Measurements from ENCODE around the gene PDE2A.

DNA sequence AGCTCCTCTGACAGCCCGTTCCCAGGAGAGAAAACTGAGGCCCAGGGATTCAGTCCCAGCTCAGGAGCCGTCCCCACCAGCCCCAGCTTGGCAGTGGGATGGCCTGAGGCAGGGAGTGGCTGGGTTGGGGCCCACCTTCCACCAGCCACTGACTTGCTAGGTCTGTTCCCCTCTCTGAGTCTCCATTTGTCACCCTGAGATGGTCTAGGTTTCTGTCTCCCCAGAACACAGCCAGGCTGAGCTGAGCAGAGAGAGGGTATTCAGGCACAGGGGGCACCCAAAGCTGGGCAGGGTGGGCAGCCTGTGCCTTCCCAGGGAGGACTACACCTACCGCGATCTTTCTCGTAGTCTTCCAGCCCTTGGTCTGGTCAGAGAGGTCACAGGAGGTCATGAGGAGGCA is 95.7 kb downstream of the PDE2A start:
- TF ChIP-seq, protein P1, sequence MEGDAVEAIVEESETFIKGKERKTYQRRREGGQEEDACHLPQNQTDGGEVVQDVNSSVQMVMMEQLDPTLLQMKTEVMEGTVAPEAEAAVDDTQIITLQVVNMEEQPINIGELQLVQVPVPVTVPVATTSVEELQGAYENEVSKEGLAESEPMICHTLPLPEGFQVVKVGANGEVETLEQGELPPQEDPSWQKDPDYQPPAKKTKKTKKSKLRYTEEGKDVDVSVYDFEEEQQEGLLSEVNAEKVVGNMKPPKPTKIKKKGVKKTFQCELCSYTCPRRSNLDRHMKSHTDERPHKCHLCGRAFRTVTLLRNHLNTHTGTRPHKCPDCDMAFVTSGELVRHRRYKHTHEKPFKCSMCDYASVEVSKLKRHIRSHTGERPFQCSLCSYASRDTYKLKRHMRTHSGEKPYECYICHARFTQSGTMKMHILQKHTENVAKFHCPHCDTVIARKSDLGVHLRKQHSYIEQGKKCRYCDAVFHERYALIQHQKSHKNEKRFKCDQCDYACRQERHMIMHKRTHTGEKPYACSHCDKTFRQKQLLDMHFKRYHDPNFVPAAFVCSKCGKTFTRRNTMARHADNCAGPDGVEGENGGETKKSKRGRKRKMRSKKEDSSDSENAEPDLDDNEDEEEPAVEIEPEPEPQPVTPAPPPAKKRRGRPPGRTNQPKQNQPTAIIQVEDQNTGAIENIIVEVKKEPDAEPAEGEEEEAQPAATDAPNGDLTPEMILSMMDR (conservative IDR thresholded peaks at IDR 0.05) = no peak
- TF ChIP-seq EZH2 (IDR thresholded peaks at IDR 0.05; ENCODE audit: low read depth) = no peak

All from PC-9 (cell line).